Suprapubic skin (tissue), 4 donors: Measurements from ENCODE around the gene ACP4.

ENCODE experiments used
- POLR2A ChIP-seq, 2 donors: fragments of 450-650 bp; IDR thresholded peaks; one replicate each; pipeline ENCODE4 v1.6.1; 2017; ENCODE audit warnings: antibody characterized with exemption in 2 of 2, mild to moderate bottlenecking in 2 of 2, moderate library complexity in 2 of 2
- POLR2AphosphoS5 ChIP-seq, 3 donors: sonication (generic); formaldehyde crosslinking; IDR thresholded peaks; one replicate each; pipeline ENCODE4 v1.6.1; 2017; ENCODE audit warnings: antibody characterized with exemption in 3 of 3
- TF ChIP-seq, protein P1 (sequence below), 2 donors: fragments of 200-600 bp in 1 of 2; fragments of 450-650 bp in 1 of 2; sonication (generic) in 1 of 2; IDR thresholded peaks; one replicate each; pipeline ENCODE4 v1.5.1; 2016 to 2019; ENCODE audit warnings: antibody characterized with exemption in 2 of 2, mild to moderate bottlenecking in 1 of 2, moderate library complexity in 1 of 2

- TF ChIP-seq, protein P1, sequence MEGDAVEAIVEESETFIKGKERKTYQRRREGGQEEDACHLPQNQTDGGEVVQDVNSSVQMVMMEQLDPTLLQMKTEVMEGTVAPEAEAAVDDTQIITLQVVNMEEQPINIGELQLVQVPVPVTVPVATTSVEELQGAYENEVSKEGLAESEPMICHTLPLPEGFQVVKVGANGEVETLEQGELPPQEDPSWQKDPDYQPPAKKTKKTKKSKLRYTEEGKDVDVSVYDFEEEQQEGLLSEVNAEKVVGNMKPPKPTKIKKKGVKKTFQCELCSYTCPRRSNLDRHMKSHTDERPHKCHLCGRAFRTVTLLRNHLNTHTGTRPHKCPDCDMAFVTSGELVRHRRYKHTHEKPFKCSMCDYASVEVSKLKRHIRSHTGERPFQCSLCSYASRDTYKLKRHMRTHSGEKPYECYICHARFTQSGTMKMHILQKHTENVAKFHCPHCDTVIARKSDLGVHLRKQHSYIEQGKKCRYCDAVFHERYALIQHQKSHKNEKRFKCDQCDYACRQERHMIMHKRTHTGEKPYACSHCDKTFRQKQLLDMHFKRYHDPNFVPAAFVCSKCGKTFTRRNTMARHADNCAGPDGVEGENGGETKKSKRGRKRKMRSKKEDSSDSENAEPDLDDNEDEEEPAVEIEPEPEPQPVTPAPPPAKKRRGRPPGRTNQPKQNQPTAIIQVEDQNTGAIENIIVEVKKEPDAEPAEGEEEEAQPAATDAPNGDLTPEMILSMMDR (IDR thresholded peaks at IDR 0.05) = no peak
- TF ChIP-seq POLR2AphosphoS5 (IDR thresholded peaks at IDR 0.05) (no peak), POLR2A (IDR thresholded peaks at IDR 0.05) (no peak)
Observed at GRCh38 chr19:50794074-50794875, 4.1 kb downstream of the ACP4 start.
